ENCODE data around the gene OLFM1. TPM values are rescaled to one million over a fixed set of nuclear protein-coding genes. Genes with fewer than 3 reads are reported as not detected.

The OLFM1 gene
- total and polyA plus RNA-seq, 2 of the 4 experiments (the other 2 are of a cell fraction), result 0.36 to 0.38 TPM

DNA sequence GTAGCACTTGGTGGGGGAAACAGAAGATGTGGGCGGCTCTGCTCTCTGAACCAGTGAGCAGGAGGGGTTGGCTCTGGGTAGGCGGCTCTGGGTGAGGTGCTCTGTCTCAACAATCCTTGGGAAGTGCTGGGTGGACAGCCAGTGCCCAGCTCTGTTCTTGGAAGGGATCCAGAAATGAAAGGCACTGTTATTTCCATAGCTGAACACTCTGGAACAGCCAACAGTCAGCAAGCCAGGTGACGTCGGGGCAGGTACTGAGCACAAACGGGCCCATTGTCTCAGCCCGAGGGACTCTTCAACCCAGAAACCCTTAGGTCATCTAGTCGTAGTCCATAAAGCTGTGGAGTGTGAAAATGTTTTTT lies 36.3 kb downstream of the OLFM1 start:
- Histone ChIP-seq H4K8ac (ENCODE audit: low read depth in 2 of 2, low read length in 2 of 2) (no peak overlapping the region), H2AK5ac (ENCODE audit: low read depth, low read length) (no peak overlapping the region), H3K9ac (ENCODE audit: low read depth, low read length) (no peak overlapping the region), H3K4me2 (ENCODE audit: low read depth, low read length) (no peak overlapping the region), H3K23ac (ENCODE audit: low read depth, low read length) (no peak overlapping the region), H3K79me1 (ENCODE audit: low read depth in 1 of 2, low read length in 2 of 2) (no peaks in the 10 kb centered on the region), H3K9me3 (ENCODE audit: control insufficient read depth, insufficient read depth, low read length) (peaks cover 30% of the 10 kb centered on the region), H4K5ac (ENCODE audit: low read depth, low read length) (no peak overlapping the region), H3K36me3 (ENCODE audit: control insufficient read depth, insufficient read depth, low read length) (no peaks in the 10 kb centered on the region), H3K9me1 (ENCODE audit: insufficient read depth, low read length) (no peaks in the 10 kb centered on the region), H2BK15ac (ENCODE audit: low read depth, low read length) (no peak overlapping the region), H2AFZ (replicated peaks; ENCODE audit: low read length, poor library complexity) (no peak overlapping the region), H4K91ac (ENCODE audit: insufficient read depth, low read depth, low read length) (no peak overlapping the region), H2AK9ac (replicated peaks; ENCODE audit: low read depth, low read length, poor library complexity) (no peak overlapping the region), H3K4me3 (ENCODE audit: insufficient read depth, low read depth, low read length) (no peak overlapping the region), H2BK5ac (ENCODE audit: low read depth, low read length, poor library complexity, severe bottlenecking) (no peak overlapping the region), H3K14ac (replicated peaks; ENCODE audit: low read depth, low read length) (no peak overlapping the region), H3K27me3 (ENCODE audit: control insufficient read depth, insufficient read depth, low read length) (no peaks in the 10 kb centered on the region), H2BK20ac (ENCODE audit: low read depth, low read length) (no peak overlapping the region), H3K56ac (ENCODE audit: extremely low read depth, insufficient read depth, low read length) (no peak overlapping the region), H3K4ac (ENCODE audit: low read depth, low read length) (no peak overlapping the region), H2BK120ac (ENCODE audit: low read depth, low read length) (no peak overlapping the region), H3K4me1 (ENCODE audit: control insufficient read depth, insufficient read depth, low read length) (no peaks in the 10 kb centered on the region), H3K18ac (ENCODE audit: low read depth, low read length) (no peak overlapping the region), H3K27ac (ENCODE audit: insufficient read depth, low read length) (no peak overlapping the region), H4K20me1 (ENCODE audit: insufficient read depth, low read length) (no peaks in the 10 kb centered on the region)
- POLR2A ChIA-PET (ENCODE audit: unreplicated experiment), result no interaction called here
- intact Hi-C loops (cut with micrococcal nuclease), result no loop called here
- dilution Hi-C loops (cut with HindIII; ENCODE audit: low sequenced_read_pairs, unreplicated experiment), result no loop called here
- ATAC-seq (ENCODE audit: low read depth) (no peak), DNase-seq (no peak)
- WGBS, 2 experiments (ENCODE audit: extremely low coverage in 2 of 2, insufficient read length in 1 of 2), result no CpG with 5 or more reads among the region's 7 CpGs
- in situ Hi-C loops (cut with MboI; ENCODE audit: low sequenced_read_pairs), result no loop called here
- CTCF ChIA-PET, result no interaction called here
- no TSS peak for BruUV-seq (replicated peaks)
- TF ChIP-seq, protein P1, sequence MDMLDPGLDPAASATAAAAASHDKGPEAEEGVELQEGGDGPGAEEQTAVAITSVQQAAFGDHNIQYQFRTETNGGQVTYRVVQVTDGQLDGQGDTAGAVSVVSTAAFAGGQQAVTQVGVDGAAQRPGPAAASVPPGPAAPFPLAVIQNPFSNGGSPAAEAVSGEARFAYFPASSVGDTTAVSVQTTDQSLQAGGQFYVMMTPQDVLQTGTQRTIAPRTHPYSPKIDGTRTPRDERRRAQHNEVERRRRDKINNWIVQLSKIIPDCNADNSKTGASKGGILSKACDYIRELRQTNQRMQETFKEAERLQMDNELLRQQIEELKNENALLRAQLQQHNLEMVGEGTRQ (IDR thresholded peaks at IDR 0.05; ENCODE audit: low read depth, low read length), result no peak
- no peak for TF ChIP-seq SMC3 (IDR thresholded peaks at IDR 0.05; ENCODE audit: low read depth, low read length)
- no peak for TF ChIP-seq CEBPB (IDR thresholded peaks at IDR 0.05; ENCODE audit: low read depth, low read length)
- no peak for TF ChIP-seq FOS (IDR thresholded peaks at IDR 0.05; ENCODE audit: low read depth, low read length)
- TF ChIP-seq RAD21 (IDR thresholded peaks at IDR 0.05; ENCODE audit: low read length), result no peak

Data from IMR-90 (cell line).